ENCODE measurements around the gene CCNB1. TPM values are rescaled to one million over a fixed set of nuclear protein-coding genes. Genes with fewer than 3 reads are reported as not detected.
"Not testable (repeated sequence)": the region's sequence is repeated elsewhere in the genome, so short reads cannot be mapped to it uniquely, and the experiment has no call there.

The CCNB1 gene
- 113 and 119 TPM in 2 replicates for total RNA-seq

GRCh38 chr5:69166686-69167492 lies at the start of gene CCNB1:
Gene CCNB1, plus strand, starts transcription at chr5:69167150. Its CDS starts 113 bp downstream, at chr5:69167263.
- intact Hi-C loops (cut with micrococcal nuclease), result loop anchor here (1.0 to 5.0 kb wide), 9 partner anchors 8 to 950 kb away; partner anchors contain the start of genes AK6, CDK7, CENPH and PIK3R1

- intact Hi-C loops (cut with micrococcal nuclease), result no loop called here
Measured at GRCh38 chr5:69129413-69129812, 37.5 kb upstream of the CCNB1 start.

- intact Hi-C loops (cut with micrococcal nuclease), result no loop called here
Measured at GRCh38 chr5:69130241-69130640, 36.7 kb upstream of the CCNB1 start.

GRCh38 chr5:69131304-69131703 lies 35.6 kb upstream of the CCNB1 start:
- intact Hi-C loops (cut with micrococcal nuclease), result no loop called here

- intact Hi-C loops (cut with micrococcal nuclease), result no loop called here
Measured at GRCh38 chr5:69134126-69134525, 32.8 kb upstream of the CCNB1 start.

- intact Hi-C loops (cut with micrococcal nuclease), result no loop called here
Measured at GRCh38 chr5:69136293-69136692, 30.7 kb upstream of the CCNB1 start.

- intact Hi-C loops (cut with micrococcal nuclease), result not testable (repeated sequence)
Measured at GRCh38 chr5:69137208-69137607, 29.7 kb upstream of the CCNB1 start.

- intact Hi-C loops (cut with micrococcal nuclease), result no loop called here
Measured at GRCh38 chr5:69137807-69138206, 29.1 kb upstream of the CCNB1 start.

- intact Hi-C loops (cut with micrococcal nuclease), result no loop called here
Measured at GRCh38 chr5:69138766-69139165, 28.2 kb upstream of the CCNB1 start.

- intact Hi-C loops (cut with micrococcal nuclease), result not testable (repeated sequence)
Measured at GRCh38 chr5:69140239-69140638, 26.7 kb upstream of the CCNB1 start.

- intact Hi-C loops (cut with micrococcal nuclease), result no loop called here
Measured at GRCh38 chr5:69140827-69141226, 26.1 kb upstream of the CCNB1 start.

- intact Hi-C loops (cut with micrococcal nuclease), result not testable (repeated sequence)
Measured at GRCh38 chr5:69148576-69148975, 18.4 kb upstream of the CCNB1 start.

- intact Hi-C loops (cut with micrococcal nuclease), result no loop called here
Measured at GRCh38 chr5:69148981-69149675, 17.8 kb upstream of the CCNB1 start.

GRCh38 chr5:69149676-69150010 lies 17.3 kb upstream of the CCNB1 start:
- intact Hi-C loops (cut with micrococcal nuclease), result no loop called here

- intact Hi-C loops (cut with micrococcal nuclease), result no loop called here
Measured at GRCh38 chr5:69152731-69153130, 14.2 kb upstream of the CCNB1 start.

- intact Hi-C loops (cut with micrococcal nuclease), result no loop called here
Measured at GRCh38 chr5:69156456-69156855, 10.5 kb upstream of the CCNB1 start.

- intact Hi-C loops (cut with micrococcal nuclease), result no loop called here
Measured at GRCh38 chr5:69158039-69158438, 8.9 kb upstream of the CCNB1 start.

- intact Hi-C loops (cut with micrococcal nuclease), result no loop called here
Measured at GRCh38 chr5:69160651-69161050, 6.3 kb upstream of the CCNB1 start.

GRCh38 chr5:69167493-69167855 lies 524 bp downstream of the CCNB1 start:
- intact Hi-C loops (cut with micrococcal nuclease), result loop anchor here (1.0 to 5.0 kb wide), 8 partner anchors 8 to 950 kb away; partner anchors contain the start of genes CDK7, CENPH and PIK3R1

- intact Hi-C loops (cut with micrococcal nuclease), result loop anchor here (1.0 to 5.0 kb wide), 8 partner anchors 7 to 951 kb away; partner anchors contain the start of genes CDK7, CENPH and PIK3R1
Measured at GRCh38 chr5:69167929-69168328, 979 bp downstream of the CCNB1 start.

- intact Hi-C loops (cut with micrococcal nuclease), result no loop called here
Measured at GRCh38 chr5:69170495-69170894, 3.5 kb downstream of the CCNB1 start.

GRCh38 chr5:69170969-69171368 lies 4.0 kb downstream of the CCNB1 start:
- intact Hi-C loops (cut with micrococcal nuclease), result no loop called here
